ENCODE data around the gene MTREX.

Gene MTREX

GRCh38 chr5:55472642-55473041, 164.9 kb downstream of the MTREX start:
- no peak for DNase-seq (ENCODE audit: low read depth in 2 of 2)
